HK-2 (cell line): ENCODE results near the gene TMEM204.
"Not testable (repeated sequence)": the region's sequence is repeated elsewhere in the genome, so short reads cannot be mapped to it uniquely, and the experiment has no call there.

Experiments
- DNase-seq: peaks from one replicate; pipeline ENCODE4 v3.0.0-alpha.2; 2018; ENCODE audit not compliant: unreplicated experiment

The TMEM204 gene

DNA sequence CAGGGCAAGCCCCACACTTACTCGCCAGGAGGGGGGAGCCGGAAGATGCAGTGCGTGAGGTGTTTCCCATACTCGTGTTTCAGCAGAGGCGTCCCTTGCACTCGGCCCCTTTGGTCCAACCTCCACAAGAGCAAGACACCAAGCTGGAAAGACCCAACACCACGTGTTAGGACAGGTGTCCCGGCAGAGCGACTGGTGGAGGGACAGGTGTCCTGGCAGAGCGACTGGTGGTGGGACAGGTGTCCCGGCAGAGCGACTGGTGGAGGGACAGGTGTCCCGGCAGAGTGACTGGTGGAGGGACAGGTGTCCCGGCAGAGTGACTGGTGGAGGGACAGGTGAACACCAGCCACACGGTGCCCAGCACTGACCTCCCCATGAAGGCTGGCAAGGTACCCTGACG is 59.0 kb downstream of the TMEM204 start:
- no peak for DNase-seq

GRCh38 chr16:1595511-1595910 is 62.0 kb downstream of the TMEM204 start:
- not testable (repeated sequence) for DNase-seq

GRCh38 chr16:1596516-1596915 is 63.0 kb downstream of the TMEM204 start:
- no peak for DNase-seq

DNA sequence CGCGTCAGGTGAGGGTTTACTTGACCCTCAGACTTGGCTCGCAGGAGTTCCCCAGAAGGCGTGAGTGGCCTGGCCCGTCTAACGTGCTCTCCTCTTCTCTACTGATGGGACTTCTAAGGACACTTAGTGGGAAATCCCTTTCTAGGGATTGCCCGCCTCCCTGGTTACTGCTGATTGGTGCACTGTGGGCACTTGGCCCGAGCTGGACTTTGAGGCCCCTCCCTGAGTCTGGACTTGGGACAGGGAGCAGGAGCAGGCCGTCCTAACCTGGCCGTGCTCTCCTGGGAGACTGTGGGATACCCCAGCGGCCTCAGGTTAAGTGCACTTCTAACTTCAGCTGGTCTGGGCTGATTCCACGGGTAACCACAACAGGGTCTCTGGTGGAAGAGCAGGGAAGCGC is 63.7 kb downstream of the TMEM204 start:
- no peak for DNase-seq

- no peak for DNase-seq
These were observed 67.6 kb downstream of the TMEM204 start for GRCh38 chr16:1601031-1601430.

- DNase-seq: no peak
These were observed 68.0 kb downstream of the TMEM204 start for GRCh38 chr16:1601489-1601888.

- DNase-seq: no peak
These were observed 68.8 kb downstream of the TMEM204 start for GRCh38 chr16:1602285-1602684.
